ENCODE results near the gene PHKB.

The PHKB gene

GRCh38 chr16:47561286-47561685, 100.2 kb downstream of the PHKB start:
- Histone ChIP-seq H3K9me3 (replicated peaks; ENCODE audit: insufficient read depth, low read length) (no peaks in the 10 kb centered on the region), H3K9me2 (replicated peaks; ENCODE audit: insufficient read depth, low read length) (no peaks in the 10 kb centered on the region), H3K4me2 (ENCODE audit: low read depth, low read length) (no peak overlapping the region), H3K27ac (ENCODE audit: low read length) (no peak overlapping the region), H3K4me3 (ENCODE audit: low read length) (no peak overlapping the region), H3K27me3 (replicated peaks; ENCODE audit: insufficient read depth, low read length) (no peaks in the 10 kb centered on the region), H3K36me3 (replicated peaks; ENCODE audit: insufficient read depth, low read length) (no peaks in the 10 kb centered on the region), H3K9ac (ENCODE audit: low read length) (no peak overlapping the region), H3K79me2 (ENCODE audit: low read length) (no peaks in the 10 kb centered on the region), H3K4me1 (ENCODE audit: low read length) (no peaks in the 10 kb centered on the region), H2AFZ (ENCODE audit: low read length) (no peak overlapping the region), H3F3A (ENCODE audit: insufficient read depth, low read length) (no peaks in the 10 kb centered on the region), H4K20me1 (ENCODE audit: insufficient read depth, low read length) (no peaks in the 10 kb centered on the region)
- TF ChIP-seq CTCF (IDR thresholded peaks at IDR 0.05; ENCODE audit: low read length) (no peak), EZH2 (optimal IDR thresholded peaks at IDR 0.05; ENCODE audit: low read depth, low read length) (no peak), EZH2phosphoT487 (IDR thresholded peaks at IDR 0.05; ENCODE audit: low read length) (no peak)
- no peak for DNase-seq

GRCh38 chr16:47562366-47562765, 101.2 kb downstream of the PHKB start:
- TF ChIP-seq CTCF (IDR thresholded peaks at IDR 0.05; ENCODE audit: low read length) (no peak), EZH2 (optimal IDR thresholded peaks at IDR 0.05; ENCODE audit: low read depth, low read length) (no peak), EZH2phosphoT487 (IDR thresholded peaks at IDR 0.05; ENCODE audit: low read length) (no peak)
- Histone ChIP-seq H3K9ac (ENCODE audit: low read length) (no peak overlapping the region), H4K20me1 (ENCODE audit: insufficient read depth, low read length) (no peaks in the 10 kb centered on the region), H2AFZ (ENCODE audit: low read length) (no peak overlapping the region), H3K27me3 (replicated peaks; ENCODE audit: insufficient read depth, low read length) (no peaks in the 10 kb centered on the region), H3K27ac (ENCODE audit: low read length) (no peak overlapping the region), H3K4me1 (ENCODE audit: low read length) (no peaks in the 10 kb centered on the region), H3K9me3 (replicated peaks; ENCODE audit: insufficient read depth, low read length) (no peaks in the 10 kb centered on the region), H3K4me3 (ENCODE audit: low read length) (no peak overlapping the region), H3K4me2 (ENCODE audit: low read depth, low read length) (no peak overlapping the region), H3K36me3 (replicated peaks; ENCODE audit: insufficient read depth, low read length) (no peaks in the 10 kb centered on the region), H3K9me2 (replicated peaks; ENCODE audit: insufficient read depth, low read length) (no peaks in the 10 kb centered on the region), H3F3A (ENCODE audit: insufficient read depth, low read length) (no peaks in the 10 kb centered on the region), H3K79me2 (ENCODE audit: low read length) (no peaks in the 10 kb centered on the region)
- DNase-seq, result no peak

GRCh38 chr16:47565454-47565853, 104.3 kb downstream of the PHKB start:
- Histone ChIP-seq H3K9me2 (replicated peaks; ENCODE audit: insufficient read depth, low read length) (no peaks in the 10 kb centered on the region), H3K9ac (ENCODE audit: low read length) (no peak overlapping the region), H3K27me3 (replicated peaks; ENCODE audit: insufficient read depth, low read length) (no peaks in the 10 kb centered on the region), H4K20me1 (ENCODE audit: insufficient read depth, low read length) (no peaks in the 10 kb centered on the region), H2AFZ (ENCODE audit: low read length) (no peak overlapping the region), H3F3A (ENCODE audit: insufficient read depth, low read length) (no peaks in the 10 kb centered on the region), H3K9me3 (replicated peaks; ENCODE audit: insufficient read depth, low read length) (no peaks in the 10 kb centered on the region), H3K4me3 (ENCODE audit: low read length) (no peak overlapping the region), H3K27ac (ENCODE audit: low read length) (no peak overlapping the region), H3K4me2 (ENCODE audit: low read depth, low read length) (no peak overlapping the region), H3K36me3 (replicated peaks; ENCODE audit: insufficient read depth, low read length) (no peaks in the 10 kb centered on the region; the same call in 1 of the 2 replicates), H3K79me2 (ENCODE audit: low read length) (no peaks in the 10 kb centered on the region), H3K4me1 (ENCODE audit: low read length) (peaks cover 9% of the 10 kb centered on the region; the same call in 1 of the 2 replicates)
- DNase-seq, result no peak
- TF ChIP-seq CTCF (IDR thresholded peaks at IDR 0.05; ENCODE audit: low read length) (no peak), EZH2phosphoT487 (IDR thresholded peaks at IDR 0.05; ENCODE audit: low read length) (no peak), EZH2 (optimal IDR thresholded peaks at IDR 0.05; ENCODE audit: low read depth, low read length) (no peak)

Data from MM.1S (cell line).